IPS-20b (cell line): Measurements from ENCODE around the gene KCTD3.

Source experiments
- H3K27ac ChIP-seq: one replicate; pipeline ENCODE4 v1.5.1; 2013; ENCODE audit warnings: low read length
- H3K27me3 ChIP-seq: 2 replicates; pipeline ENCODE4 v1.6.1; 2013; ENCODE audit warnings: mild to moderate bottlenecking, low read length, inconsistent platforms; ENCODE audit not compliant: insufficient read depth
- H3K36me3 ChIP-seq: 2 replicates; pipeline ENCODE4 v1.6.1; 2013; ENCODE audit warnings: low read depth, mild to moderate bottlenecking, inconsistent platforms, low read length, moderate library complexity; ENCODE audit not compliant: insufficient read depth
- H3K4me1 ChIP-seq: 2 replicates; pipeline ENCODE4 v1.6.1; 2013; ENCODE audit warnings: mild to moderate bottlenecking, control low read depth, inconsistent platforms, low read length, moderate library complexity; ENCODE audit not compliant: insufficient read depth
- H3K4me3 ChIP-seq: 2 replicates; pipeline ENCODE4 v1.5.1; 2013; ENCODE audit warnings: mild to moderate bottlenecking, low read length, inconsistent platforms
- H3K9ac ChIP-seq: 2 replicates; pipeline ENCODE4 v1.6.1; 2013; ENCODE audit warnings: low read depth, mild to moderate bottlenecking, inconsistent platforms, low read length, moderate library complexity
- H3K9me3 ChIP-seq: 2 replicates; pipeline ENCODE4 v1.6.1; 2013; ENCODE audit warnings: mild to moderate bottlenecking, low read depth, low read length, inconsistent platforms; ENCODE audit not compliant: insufficient read depth

KCTD3 gene

GRCh38 chr1:215539803-215540570, 27.1 kb upstream of the KCTD3 start:
- Histone ChIP-seq H3K27ac (no peak overlapping the region), H3K36me3 (no peaks in the 10 kb centered on the region), H3K27me3 (no peaks in the 10 kb centered on the region), H3K4me3 (no peak overlapping the region), H3K9me3 (peaks cover 6% of the 10 kb centered on the region; the same call in 1 of the 2 replicates), H3K4me1 (no peaks in the 10 kb centered on the region), H3K9ac (no peak overlapping the region)

GRCh38 chr1:215542301-215542700, 24.8 kb upstream of the KCTD3 start:
- no peak overlapping the region for H3K27ac ChIP-seq
- no peak overlapping the region for H3K9ac ChIP-seq
- no peaks in the 10 kb centered on the region for H3K36me3 ChIP-seq
- H3K4me3 ChIP-seq, result no peak overlapping the region
- H3K4me1 ChIP-seq, result no peaks in the 10 kb centered on the region
- H3K27me3 ChIP-seq, result no peaks in the 10 kb centered on the region
- H3K9me3 ChIP-seq, result peaks cover 6% of the 10 kb centered on the region; the same call in 1 of the 2 replicates

GRCh38 chr1:215543191-215543606, 23.9 kb upstream of the KCTD3 start:
- Histone ChIP-seq H3K4me3 (no peak overlapping the region), H3K4me1 (no peaks in the 10 kb centered on the region), H3K27ac (no peak overlapping the region), H3K9me3 (peaks cover 6% of the 10 kb centered on the region; the same call in 1 of the 2 replicates), H3K36me3 (no peaks in the 10 kb centered on the region), H3K27me3 (no peaks in the 10 kb centered on the region), H3K9ac (no peak overlapping the region)

- no peaks in the 10 kb centered on the region for H3K36me3 ChIP-seq
- no peak overlapping the region for H3K4me3 ChIP-seq
- no peaks in the 10 kb centered on the region for H3K27me3 ChIP-seq
- peaks cover 6% of the 10 kb centered on the region; the same call in 1 of the 2 replicates for H3K9me3 ChIP-seq
- H3K4me1 ChIP-seq, result no peaks in the 10 kb centered on the region
- H3K9ac ChIP-seq, result no peak overlapping the region
- no peak overlapping the region for H3K27ac ChIP-seq
Measured at GRCh38 chr1:215543806-215544205, 23.3 kb upstream of the KCTD3 start.

GRCh38 chr1:215544566-215544965, 22.5 kb upstream of the KCTD3 start:
- no peak overlapping the region for H3K9ac ChIP-seq
- no peaks in the 10 kb centered on the region for H3K4me1 ChIP-seq
- H3K4me3 ChIP-seq, result no peak overlapping the region
- H3K27me3 ChIP-seq, result no peaks in the 10 kb centered on the region
- H3K36me3 ChIP-seq, result no peaks in the 10 kb centered on the region
- peaks cover 6% of the 10 kb centered on the region; the same call in 1 of the 2 replicates for H3K9me3 ChIP-seq
- no peak overlapping the region for H3K27ac ChIP-seq

- H3K27me3 ChIP-seq, result no peaks in the 10 kb centered on the region
- no peak overlapping the region for H3K27ac ChIP-seq
- no peak overlapping the region for H3K9ac ChIP-seq
- peaks cover 6% of the 10 kb centered on the region; the same call in 1 of the 2 replicates for H3K9me3 ChIP-seq
- no peak overlapping the region for H3K4me3 ChIP-seq
- no peaks in the 10 kb centered on the region for H3K4me1 ChIP-seq
- H3K36me3 ChIP-seq, result no peaks in the 10 kb centered on the region
Measured at GRCh38 chr1:215545096-215545495, 22.0 kb upstream of the KCTD3 start.

GRCh38 chr1:215547011-215547410, 20.1 kb upstream of the KCTD3 start:
- Histone ChIP-seq H3K9me3 (peaks cover 6% of the 10 kb centered on the region; the same call in 1 of the 2 replicates), H3K36me3 (no peaks in the 10 kb centered on the region), H3K27ac (no peak overlapping the region), H3K9ac (no peak overlapping the region), H3K4me1 (no peaks in the 10 kb centered on the region), H3K4me3 (no peak overlapping the region), H3K27me3 (no peaks in the 10 kb centered on the region)

- H3K36me3 ChIP-seq, result no peaks in the 10 kb centered on the region
- no peaks in the 10 kb centered on the region for H3K9me3 ChIP-seq
- no peaks in the 10 kb centered on the region for H3K27me3 ChIP-seq
- no peak overlapping the region for H3K27ac ChIP-seq
- H3K4me3 ChIP-seq, result no peak overlapping the region
- no peaks in the 10 kb centered on the region for H3K4me1 ChIP-seq
- H3K9ac ChIP-seq, result no peak overlapping the region
Measured at GRCh38 chr1:215551806-215552205, 15.3 kb upstream of the KCTD3 start.

- Histone ChIP-seq H3K4me3 (no peak overlapping the region), H3K27me3 (no peaks in the 10 kb centered on the region), H3K36me3 (no peaks in the 10 kb centered on the region), H3K4me1 (no peaks in the 10 kb centered on the region), H3K9me3 (no peaks in the 10 kb centered on the region), H3K9ac (no peak overlapping the region), H3K27ac (no peak overlapping the region)
Measured at GRCh38 chr1:215554865-215555264, 12.2 kb upstream of the KCTD3 start.

GRCh38 chr1:215555531-215555930, 11.6 kb upstream of the KCTD3 start:
- H3K36me3 ChIP-seq, result no peaks in the 10 kb centered on the region
- no peak overlapping the region for H3K27ac ChIP-seq
- H3K4me1 ChIP-seq, result no peaks in the 10 kb centered on the region
- H3K4me3 ChIP-seq, result no peak overlapping the region
- no peak overlapping the region for H3K9ac ChIP-seq
- no peaks in the 10 kb centered on the region for H3K27me3 ChIP-seq
- H3K9me3 ChIP-seq, result no peaks in the 10 kb centered on the region

GRCh38 chr1:215556996-215557395, 10.1 kb upstream of the KCTD3 start:
- Histone ChIP-seq H3K9me3 (no peaks in the 10 kb centered on the region), H3K4me1 (no peaks in the 10 kb centered on the region), H3K27me3 (no peaks in the 10 kb centered on the region), H3K36me3 (no peaks in the 10 kb centered on the region), H3K9ac (no peak overlapping the region), H3K4me3 (no peak overlapping the region), H3K27ac (no peak overlapping the region)

GRCh38 chr1:215557504-215557903, 9.6 kb upstream of the KCTD3 start:
- Histone ChIP-seq H3K9me3 (no peaks in the 10 kb centered on the region), H3K27ac (no peak overlapping the region), H3K27me3 (no peaks in the 10 kb centered on the region), H3K4me3 (no peak overlapping the region), H3K9ac (no peak overlapping the region), H3K4me1 (no peaks in the 10 kb centered on the region), H3K36me3 (no peaks in the 10 kb centered on the region)
